HepG2 (cell line): ENCODE data around the gene LITAF. TPM values are rescaled to one million over a fixed set of nuclear protein-coding genes. Genes with fewer than 3 reads are reported as not detected.

Experiments used
- GTF2F1 ChIP-seq: fragments of 150-350 bp; IDR thresholded peaks from 2 replicates; pipeline ENCODE4 v1.6.1; 2014; ENCODE audit warnings: low read length
- MXI1 ChIP-seq: IDR thresholded peaks from 3 replicates; pipeline ENCODE4 v1.6.1; 2012; ENCODE audit warnings: low read depth, low read length, inconsistent platforms, borderline replicate concordance
- PRMT3 ChIP-seq: sonication (generic); formaldehyde crosslinking; IDR thresholded peaks from 2 replicates; pipeline ENCODE4 v1.8.1; 2022; ENCODE audit warnings: low read depth, mild to moderate bottlenecking, moderate library complexity, missing genetic modification reagents, borderline replicate concordance
- SAP130 ChIP-seq: IDR thresholded peaks from 2 replicates; pipeline ENCODE4 v1.6.1; 2016; ENCODE audit warnings: low read depth
- TCF7L2 ChIP-seq: IDR thresholded peaks from 2 replicates; pipeline ENCODE4 v1.6.1; 2011; ENCODE audit warnings: mild to moderate bottlenecking, low read depth, low read length, moderate library complexity
- YEATS4 ChIP-seq: sonication (generic); formaldehyde crosslinking; IDR thresholded peaks from 2 replicates; pipeline ENCODE4 v1.4.0; 2020; ENCODE audit warnings: missing genetic modification reagents, borderline replicate concordance
- ZFY ChIP-seq: sonication (generic); formaldehyde crosslinking; IDR thresholded peaks from 2 replicates; pipeline ENCODE4 v1.4.0; 2020; ENCODE audit warnings: missing genetic modification reagents
- ZHX1 ChIP-seq: sonication (generic); formaldehyde crosslinking; IDR thresholded peaks from 2 replicates; pipeline ENCODE4 v1.8.1; 2022; ENCODE audit warnings: low read depth, mild to moderate bottlenecking, missing genetic modification reagents
- ZNF121 ChIP-seq: sonication (generic); formaldehyde crosslinking; IDR thresholded peaks from 2 replicates; pipeline ENCODE4 v1.5.0; 2020; ENCODE audit warnings: mild to moderate bottlenecking, missing genetic modification reagents
- ZNF704 ChIP-seq: sonication (generic); formaldehyde crosslinking; IDR thresholded peaks from 2 replicates; pipeline ENCODE4 v1.8.1; 2023; ENCODE audit warnings: mild to moderate bottlenecking, inconsistent platforms, moderate library complexity, missing genetic modification reagents, borderline replicate concordance
- ZSCAN25 ChIP-seq: sonication (generic); formaldehyde crosslinking; IDR thresholded peaks from 2 replicates; pipeline ENCODE4 v1.8.0; 2022; ENCODE audit warnings: mild to moderate bottlenecking, missing genetic modification reagents
- ZUFSP ChIP-seq: sonication (generic); formaldehyde crosslinking; IDR thresholded peaks from 2 replicates; pipeline ENCODE4 v1.9.0; 2021; ENCODE audit warnings: missing genetic modification reagents, mild to moderate bottlenecking, borderline replicate concordance
- polyA plus RNA-seq, 8 experiments: library from polyadenylated mRNA; depleted of rRNA in 3 of 8; stranded (reverse) in 7 of 8; unstranded in 1 of 8; fragments of >200 nt; fragmentation: Illumina TruSeq in 4 of 8; extraction: Trizol in 4 of 8; gene quantifications; 2 replicates each; pipeline versions ENCODE4 v1.2.1 to v1.2.3, GENCODE V29; 2011 to 2016; ENCODE audit warnings: low read depth in 4 of 8, missing spikeins in 1 of 8, mixed read lengths in 1 of 8; ENCODE audit not compliant: insufficient read depth in 1 of 8
- total RNA-seq, 5 experiments: library from RNA; depleted of rRNA; stranded (reverse); fragments of >200 nt; fragmentation: Illumina TruSeq; extraction: Trizol; gene quantifications; 2 replicates each; pipeline ENCODE4 v1.2.3, GENCODE V29; 2016; ENCODE audit warnings: low read depth in 1 of 5
- TF ChIP-seq, protein P1 (sequence below): sonication (generic); formaldehyde crosslinking; IDR thresholded peaks from 2 replicates; pipeline ENCODE4 v1.4.0; 2020; ENCODE audit warnings: missing genetic modification reagents, mild to moderate bottlenecking, borderline replicate concordance
- TF ChIP-seq, protein P2 (sequence below): sonication (generic); formaldehyde crosslinking; IDR thresholded peaks from 2 replicates; pipeline ENCODE4 v1.9.0; 2021; ENCODE audit warnings: missing genetic modification reagents, borderline replicate concordance
- TF ChIP-seq, protein P3 (sequence below): sonication (generic); formaldehyde crosslinking; IDR thresholded peaks from 2 replicates; pipeline ENCODE4 v1.8.0; 2022; ENCODE audit warnings: mild to moderate bottlenecking, missing genetic modification reagents; ENCODE audit not compliant: insufficient replicate concordance

The LITAF gene
- total and polyA plus RNA-seq, 2 of the 13 experiments (the other 11 are each of a cell fraction or from before 2014, with no cell fraction given) = 80.1 to 141 TPM

DNA sequence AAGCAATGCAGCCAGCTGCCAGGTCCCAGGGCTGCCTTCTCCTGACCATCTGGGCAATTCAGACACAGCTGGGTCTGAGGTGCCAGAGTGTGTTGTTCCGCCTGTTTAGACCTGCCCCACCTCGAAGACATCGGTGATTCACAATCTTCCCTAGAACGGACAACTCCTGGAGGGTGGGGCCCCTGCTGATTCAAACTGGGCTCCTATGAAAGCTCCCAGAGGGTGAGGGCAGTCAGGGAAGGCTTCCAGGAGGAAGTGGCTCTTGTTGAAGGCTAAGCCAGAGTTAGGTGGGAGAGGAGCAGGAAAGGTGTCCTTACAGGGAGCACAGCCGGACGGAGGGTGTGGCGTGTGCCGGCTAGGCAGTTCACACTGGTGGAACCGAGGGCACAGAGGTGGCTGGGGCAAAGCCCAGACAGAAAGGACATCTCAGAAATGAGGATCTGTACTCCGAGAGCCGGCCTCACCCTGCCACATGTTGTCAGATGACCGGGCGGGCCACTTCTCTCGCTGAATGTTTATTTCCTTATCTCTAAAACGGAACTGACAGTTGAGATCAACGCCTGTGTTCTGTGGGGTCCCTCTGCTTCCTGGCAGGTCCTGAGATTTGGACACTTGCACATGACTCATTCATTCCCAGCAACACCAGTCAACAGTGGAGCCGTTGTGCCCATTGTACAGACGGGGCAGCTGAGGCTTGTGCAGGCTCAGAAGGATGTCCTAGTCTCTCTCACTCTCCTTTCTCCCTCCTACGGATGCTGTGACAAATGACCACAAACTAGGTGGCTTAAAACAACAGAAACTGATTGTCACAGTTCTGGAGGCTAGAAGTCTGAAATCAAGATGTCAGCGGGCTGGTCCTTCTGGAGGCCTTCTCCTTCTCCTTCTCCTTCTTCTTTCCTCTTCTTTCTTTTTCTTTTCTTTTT, 26.9 kb upstream of the LITAF start (continued):
- TF ChIP-seq ZHX1 (CRISPR knock-in tag) (no peak), MXI1 (no peak; the same call in 2 of the 3 replicates), ZUFSP (CRISPR knock-in tag) (no peak), GTF2F1 (no peak), ZSCAN25 (peak; percentile 32; the same call in 1 of the 2 replicates), YEATS4 (CRISPR knock-in tag) (0 out of 2 replicates have a peak, but pooled peaks have one; percentile 27), ZNF704 (CRISPR knock-in tag) (no peak), ZNF121 (CRISPR knock-in tag) (peak; percentile 97), PRMT3 (no peak), TCF7L2 (no peak), ZFY (CRISPR knock-in tag) (no peak), SAP130 (CRISPR knock-in tag) (peak; percentile 94)
- TF ChIP-seq, protein P1, sequence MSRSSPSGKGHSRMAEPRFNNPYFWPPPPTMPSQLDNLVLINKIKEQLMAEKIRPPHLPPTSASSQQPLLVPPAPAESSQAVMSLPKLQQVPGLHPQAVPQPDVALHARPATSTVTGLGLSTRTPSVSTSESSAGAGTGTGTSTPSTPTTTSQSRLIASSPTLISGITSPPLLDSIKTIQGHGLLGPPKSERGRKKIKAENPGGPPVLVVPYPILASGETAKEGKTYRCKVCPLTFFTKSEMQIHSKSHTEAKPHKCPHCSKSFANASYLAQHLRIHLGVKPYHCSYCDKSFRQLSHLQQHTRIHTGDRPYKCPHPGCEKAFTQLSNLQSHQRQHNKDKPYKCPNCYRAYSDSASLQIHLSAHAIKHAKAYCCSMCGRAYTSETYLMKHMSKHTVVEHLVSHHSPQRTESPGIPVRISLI = peak; percentile 36; the same call in 1 of the 2 replicates
- TF ChIP-seq, protein P2, sequence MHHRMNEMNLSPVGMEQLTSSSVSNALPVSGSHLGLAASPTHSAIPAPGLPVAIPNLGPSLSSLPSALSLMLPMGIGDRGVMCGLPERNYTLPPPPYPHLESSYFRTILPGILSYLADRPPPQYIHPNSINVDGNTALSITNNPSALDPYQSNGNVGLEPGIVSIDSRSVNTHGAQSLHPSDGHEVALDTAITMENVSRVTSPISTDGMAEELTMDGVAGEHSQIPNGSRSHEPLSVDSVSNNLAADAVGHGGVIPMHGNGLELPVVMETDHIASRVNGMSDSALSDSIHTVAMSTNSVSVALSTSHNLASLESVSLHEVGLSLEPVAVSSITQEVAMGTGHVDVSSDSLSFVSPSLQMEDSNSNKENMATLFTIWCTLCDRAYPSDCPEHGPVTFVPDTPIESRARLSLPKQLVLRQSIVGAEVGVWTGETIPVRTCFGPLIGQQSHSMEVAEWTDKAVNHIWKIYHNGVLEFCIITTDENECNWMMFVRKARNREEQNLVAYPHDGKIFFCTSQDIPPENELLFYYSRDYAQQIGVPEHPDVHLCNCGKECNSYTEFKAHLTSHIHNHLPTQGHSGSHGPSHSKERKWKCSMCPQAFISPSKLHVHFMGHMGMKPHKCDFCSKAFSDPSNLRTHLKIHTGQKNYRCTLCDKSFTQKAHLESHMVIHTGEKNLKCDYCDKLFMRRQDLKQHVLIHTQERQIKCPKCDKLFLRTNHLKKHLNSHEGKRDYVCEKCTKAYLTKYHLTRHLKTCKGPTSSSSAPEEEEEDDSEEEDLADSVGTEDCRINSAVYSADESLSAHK (CRISPR knock-in tag) = no peak
- TF ChIP-seq, protein P3, sequence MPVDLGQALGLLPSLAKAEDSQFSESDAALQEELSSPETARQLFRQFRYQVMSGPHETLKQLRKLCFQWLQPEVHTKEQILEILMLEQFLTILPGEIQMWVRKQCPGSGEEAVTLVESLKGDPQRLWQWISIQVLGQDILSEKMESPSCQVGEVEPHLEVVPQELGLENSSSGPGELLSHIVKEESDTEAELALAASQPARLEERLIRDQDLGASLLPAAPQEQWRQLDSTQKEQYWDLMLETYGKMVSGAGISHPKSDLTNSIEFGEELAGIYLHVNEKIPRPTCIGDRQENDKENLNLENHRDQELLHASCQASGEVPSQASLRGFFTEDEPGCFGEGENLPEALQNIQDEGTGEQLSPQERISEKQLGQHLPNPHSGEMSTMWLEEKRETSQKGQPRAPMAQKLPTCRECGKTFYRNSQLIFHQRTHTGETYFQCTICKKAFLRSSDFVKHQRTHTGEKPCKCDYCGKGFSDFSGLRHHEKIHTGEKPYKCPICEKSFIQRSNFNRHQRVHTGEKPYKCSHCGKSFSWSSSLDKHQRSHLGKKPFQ (CRISPR knock-in tag) = peak; percentile 94
